Osteoblast (primary cell): ENCODE results near the gene WWOX. TPM values are rescaled to one million over a fixed set of nuclear protein-coding genes. Genes with fewer than 3 reads are reported as not detected.

ENCODE experiments used
- DNase-seq: peaks from one replicate; pipeline ENCODE4 v3.0.0; 2011; ENCODE audit warnings: low spot score, mixed read lengths; ENCODE audit not compliant: insufficient read length; ENCODE audit errors: missing footprints
- H2AFZ ChIP-seq: 2 replicates; pipeline ENCODE4 v1.6.0; 2011; ENCODE audit warnings: mild to moderate bottlenecking, low read length
- H3K27ac ChIP-seq: 2 replicates; pipeline ENCODE4 v1.5.1; 2011; ENCODE audit warnings: mild to moderate bottlenecking, low read depth, low read length, moderate library complexity
- H3K27me3 ChIP-seq: 2 replicates; pipeline ENCODE4 v1.6.0; 2012; ENCODE audit warnings: mild to moderate bottlenecking, control low read depth, inconsistent platforms, low read length, moderate library complexity; ENCODE audit not compliant: insufficient read depth
- H3K36me3 ChIP-seq: 2 replicates; pipeline ENCODE4 v1.5.1; 2011; ENCODE audit warnings: mild to moderate bottlenecking, low read length, control low read depth, moderate library complexity; ENCODE audit not compliant: insufficient read depth
- H3K4me1 ChIP-seq: 2 replicates; pipeline ENCODE4 v1.5.1; 2011; ENCODE audit warnings: mild to moderate bottlenecking, low read length, control low read depth, moderate library complexity; ENCODE audit not compliant: insufficient read depth
- H3K4me2 ChIP-seq: 2 replicates; pipeline ENCODE4 v1.6.0; 2011; ENCODE audit warnings: mild to moderate bottlenecking, low read length; ENCODE audit not compliant: insufficient read depth
- H3K4me3 ChIP-seq: fragments of 200-600 bp; sonication (generic); 3 replicates; pipeline ENCODE4 v1.5.1; 2012; ENCODE audit warnings: mild to moderate bottlenecking, low read length, inconsistent platforms; ENCODE audit not compliant: insufficient read depth
- H3K79me2 ChIP-seq: 2 replicates; pipeline ENCODE4 v1.6.0; 2012; ENCODE audit warnings: mild to moderate bottlenecking, low read length, control low read depth, inconsistent platforms; ENCODE audit not compliant: insufficient read depth
- H3K9me3 ChIP-seq: 2 replicates; pipeline ENCODE4 v1.5.1; 2011; ENCODE audit warnings: low read depth, low read length, control low read depth
- H4K20me1 ChIP-seq: 2 replicates; pipeline ENCODE4 v1.6.0; 2012; ENCODE audit warnings: mild to moderate bottlenecking, low read length, control low read depth; ENCODE audit not compliant: insufficient read depth
- CTCF ChIP-seq: IDR thresholded peaks from 2 replicates; pipeline ENCODE4 v1.5.1; 2011; ENCODE audit warnings: mild to moderate bottlenecking, low read depth, low read length, moderate library complexity; ENCODE audit errors: extremely low read depth
- total RNA-seq: library from RNA; depleted of rRNA; stranded (reverse); fragments of >200 nt; gene quantifications from 2 replicates; pipeline ENCODE4 v1.2.3, GENCODE V29; 2012

WWOX gene
- total RNA-seq, 1 donor, result 23.9 TPM

GRCh38 chr16:79005096-79005495 is 905.6 kb downstream of the WWOX start:
- TF ChIP-seq CTCF, result no peak
- H3K4me1 ChIP-seq, result no peaks in the 10 kb centered on the region

GRCh38 chr16:79006206-79006605 is 906.8 kb downstream of the WWOX start:
- no peaks in the 10 kb centered on the region for H3K27me3 ChIP-seq
- no peaks in the 10 kb centered on the region for H3K36me3 ChIP-seq
- no peaks in the 10 kb centered on the region for H4K20me1 ChIP-seq
- no peaks in the 10 kb centered on the region for H3K79me2 ChIP-seq
- H3K4me2 ChIP-seq, result no peak overlapping the region
- H2AFZ ChIP-seq, result no peak overlapping the region
- H3K4me1 ChIP-seq, result no peaks in the 10 kb centered on the region
- no peak for DNase-seq
- no peak overlapping the region for H3K27ac ChIP-seq
- peaks cover 2% of the 10 kb centered on the region for H3K9me3 ChIP-seq
- no peak for TF ChIP-seq CTCF
- H3K4me3 ChIP-seq, result no peak overlapping the region

More at GRCh38 chr16:79005096-79005495, 905.6 kb downstream of the WWOX start:
- no peak for DNase-seq
- no peak overlapping the region for H3K4me2 ChIP-seq
- H3K4me3 ChIP-seq, result no peak overlapping the region
- no peaks in the 10 kb centered on the region for H3K36me3 ChIP-seq
- no peaks in the 10 kb centered on the region for H3K79me2 ChIP-seq
- no peak overlapping the region for H3K27ac ChIP-seq
- H3K9me3 ChIP-seq, result peaks cover 2% of the 10 kb centered on the region
- H3K27me3 ChIP-seq, result no peaks in the 10 kb centered on the region
- no peak overlapping the region for H2AFZ ChIP-seq
- no peaks in the 10 kb centered on the region for H4K20me1 ChIP-seq

- Histone ChIP-seq H3K36me3 (no peaks in the 10 kb centered on the region), H3K9me3 (peaks cover 2% of the 10 kb centered on the region)
Measured at GRCh38 chr16:79006765-79007164, 907.3 kb downstream of the WWOX start.

GRCh38 chr16:79007614-79008013 is 908.2 kb downstream of the WWOX start:
- Histone ChIP-seq H3K4me2 (no peak overlapping the region), H3K4me3 (no peak overlapping the region), H3K4me1 (no peaks in the 10 kb centered on the region), H3K9me3 (peaks cover 2% of the 10 kb centered on the region), H3K27me3 (no peaks in the 10 kb centered on the region), H3K36me3 (no peaks in the 10 kb centered on the region), H2AFZ (no peak overlapping the region), H3K27ac (no peak overlapping the region), H4K20me1 (no peaks in the 10 kb centered on the region), H3K79me2 (no peaks in the 10 kb centered on the region)
- no peak for TF ChIP-seq CTCF
- no peak for DNase-seq

More at GRCh38 chr16:79006765-79007164, 907.3 kb downstream of the WWOX start:
- H3K4me2 ChIP-seq, result no peak overlapping the region
- no peaks in the 10 kb centered on the region for H4K20me1 ChIP-seq
- no peaks in the 10 kb centered on the region for H3K27me3 ChIP-seq
- DNase-seq, result no peak
- no peaks in the 10 kb centered on the region for H3K4me1 ChIP-seq
- no peaks in the 10 kb centered on the region for H3K79me2 ChIP-seq
- no peak overlapping the region for H3K4me3 ChIP-seq
- no peak for TF ChIP-seq CTCF
- H3K27ac ChIP-seq, result no peak overlapping the region
- no peak overlapping the region for H2AFZ ChIP-seq
